Hepatic stellate cell (primary cell): Measurements from ENCODE around the gene ZNF524.

ENCODE experiments used
- DNase-seq: peaks from one replicate; pipeline ENCODE4 v3.0.0; 2011; ENCODE audit warnings: low spot score

Gene ZNF524

DNA sequence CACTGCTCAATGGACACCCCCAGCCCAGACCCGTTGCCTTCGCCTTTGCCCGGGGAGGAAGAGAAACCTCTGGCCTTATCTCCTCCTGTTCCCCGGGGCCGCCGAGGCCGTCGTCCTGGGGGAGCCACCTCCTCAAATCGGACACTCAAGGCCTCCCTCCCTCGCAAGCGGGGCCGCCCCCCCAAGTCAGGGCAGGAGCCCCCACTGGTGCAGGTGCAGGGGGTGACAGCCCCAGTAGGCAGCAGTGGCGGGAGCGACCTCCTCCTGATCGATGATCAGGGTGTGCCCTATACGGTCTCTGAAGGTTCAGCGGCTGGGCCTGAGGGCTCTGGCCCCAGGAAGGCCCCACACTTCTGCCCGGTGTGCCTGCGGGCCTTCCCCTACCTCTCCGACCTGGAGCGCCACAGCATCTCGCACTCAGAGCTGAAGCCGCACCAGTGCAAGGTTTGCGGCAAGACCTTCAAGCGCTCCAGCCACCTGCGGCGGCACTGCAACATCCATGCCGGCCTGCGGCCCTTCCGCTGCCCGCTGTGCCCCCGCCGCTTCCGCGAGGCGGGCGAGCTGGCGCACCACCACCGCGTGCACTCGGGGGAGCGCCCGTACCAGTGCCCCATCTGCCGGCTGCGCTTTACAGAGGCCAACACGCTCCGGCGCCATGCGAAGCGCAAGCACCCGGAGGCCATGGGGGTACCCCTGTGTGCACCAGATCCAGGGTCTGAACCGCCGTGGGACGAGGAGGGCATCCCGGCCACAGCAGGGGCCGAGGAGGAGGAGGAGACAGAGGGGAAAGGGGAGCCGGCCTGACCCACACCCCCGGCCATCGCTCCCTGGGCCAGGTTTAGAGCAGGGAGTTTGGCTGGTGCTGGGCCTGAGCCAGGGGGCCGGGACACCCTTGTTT lies 2.3 kb downstream of the ZNF524 start:
- no peak for DNase-seq

GRCh38 chr19:55603115-55603514 lies 3.0 kb downstream of the ZNF524 start:
- DNase-seq = no peak

DNA sequence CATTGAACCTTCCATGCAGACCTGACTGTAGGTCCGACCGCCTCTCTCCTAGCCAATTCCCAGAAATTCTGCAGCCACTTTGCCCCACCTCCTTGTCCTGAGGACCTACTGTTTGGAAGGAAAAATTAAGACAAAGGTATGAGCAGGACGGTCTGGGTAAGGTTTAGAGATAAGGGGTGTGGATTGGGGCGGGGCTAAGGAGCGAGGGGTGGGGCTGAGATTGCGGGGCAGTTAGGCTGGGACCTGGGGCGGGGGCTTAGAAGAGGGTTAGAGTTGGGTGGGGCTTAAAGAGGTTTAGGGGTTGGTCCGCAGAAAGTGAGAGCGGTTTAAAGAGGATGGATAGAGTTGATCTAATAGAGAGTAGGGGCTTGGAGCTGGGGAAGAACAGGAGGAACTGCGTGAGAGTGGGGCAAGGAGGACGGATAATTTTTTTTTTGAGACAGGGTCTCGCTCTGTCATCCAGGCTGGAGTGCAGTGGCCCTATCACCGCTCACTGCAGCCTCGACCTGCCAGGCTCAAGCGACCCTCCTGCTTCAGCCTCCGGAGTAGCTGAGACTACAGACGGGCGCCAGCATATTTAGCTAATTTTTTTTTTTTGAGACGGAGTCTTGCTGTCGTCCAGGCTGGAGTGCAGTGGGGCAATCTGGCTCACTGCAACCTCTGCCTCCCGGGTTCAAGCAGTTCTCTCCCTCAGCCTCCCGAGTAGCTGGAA lies 3.6 kb downstream of the ZNF524 start:
- no peak for DNase-seq

GRCh38 chr19:55605207-55605636 lies 5.1 kb downstream of the ZNF524 start:
- peak; percentile 98 for DNase-seq

- peak; percentile 89 for DNase-seq
These were observed 5.8 kb downstream of the ZNF524 start, which contains the start of gene ZNF865 for GRCh38 chr19:55605637-55606470. Gene ZNF865 (plus strand): TSS chr19:55605647. CDS start chr19:55613619, 7,972 bp downstream.

GRCh38 chr19:55606471-55606787 lies 6.3 kb downstream of the ZNF524 start:
- DNase-seq = no peak

DNA sequence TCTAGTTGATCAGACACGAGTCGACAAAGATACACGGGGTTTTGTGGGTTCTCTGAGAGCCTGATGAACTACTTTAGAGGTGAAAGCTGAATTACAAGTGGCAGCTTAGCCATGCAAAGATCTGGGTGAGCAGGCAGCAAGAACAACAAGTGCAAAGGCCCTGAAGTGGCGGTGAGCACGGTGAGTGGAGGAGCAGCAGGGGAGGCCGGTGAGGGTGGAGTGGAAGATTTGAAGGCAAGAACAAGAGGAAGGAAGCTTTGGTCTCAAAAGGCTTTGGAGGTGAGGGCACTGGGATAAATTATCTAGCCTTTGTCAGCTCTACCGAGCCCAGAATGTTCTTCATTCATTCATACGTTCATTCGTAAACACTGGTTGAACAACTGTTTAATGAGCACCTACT lies 6.7 kb downstream of the ZNF524 start:
- DNase-seq = no peak

GRCh38 chr19:55609326-55609725 lies 9.2 kb downstream of the ZNF524 start:
- DNase-seq = no peak

GRCh38 chr19:55611300-55611982 lies 11.4 kb downstream of the ZNF524 start:
- no peak for DNase-seq

DNA sequence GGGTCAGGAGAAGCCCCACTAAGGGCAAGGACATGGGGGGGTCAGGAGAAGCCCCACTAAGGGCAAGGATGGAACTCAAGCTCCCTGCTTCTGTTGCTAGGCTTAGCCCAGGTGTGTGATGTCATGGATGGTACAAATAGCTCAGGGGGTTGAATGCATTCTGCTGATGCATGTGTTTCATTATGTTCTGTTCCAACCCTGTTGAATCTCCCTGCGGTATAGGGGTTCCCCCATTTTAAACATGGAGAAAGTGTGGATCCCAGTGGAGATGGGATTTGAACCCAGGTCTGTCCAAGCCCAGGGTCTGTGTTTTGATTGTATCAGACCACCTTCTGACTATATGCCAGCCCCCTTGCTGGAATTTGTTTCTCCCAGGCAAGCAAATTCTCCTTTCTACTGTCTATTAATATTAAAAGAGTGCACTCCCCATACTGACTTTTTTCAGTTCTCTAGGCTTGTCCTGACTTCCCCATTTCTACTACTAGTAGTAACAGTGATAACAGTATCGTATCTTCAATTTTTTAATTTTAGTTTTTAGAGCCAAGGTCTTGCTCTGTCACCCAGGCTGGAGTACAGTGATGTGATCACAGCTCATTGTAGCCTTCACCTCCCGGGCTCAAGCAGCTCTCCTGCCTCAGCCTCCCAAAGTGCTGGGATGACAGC lies 12.0 kb downstream of the ZNF524 start:
- no peak for DNase-seq

DNA sequence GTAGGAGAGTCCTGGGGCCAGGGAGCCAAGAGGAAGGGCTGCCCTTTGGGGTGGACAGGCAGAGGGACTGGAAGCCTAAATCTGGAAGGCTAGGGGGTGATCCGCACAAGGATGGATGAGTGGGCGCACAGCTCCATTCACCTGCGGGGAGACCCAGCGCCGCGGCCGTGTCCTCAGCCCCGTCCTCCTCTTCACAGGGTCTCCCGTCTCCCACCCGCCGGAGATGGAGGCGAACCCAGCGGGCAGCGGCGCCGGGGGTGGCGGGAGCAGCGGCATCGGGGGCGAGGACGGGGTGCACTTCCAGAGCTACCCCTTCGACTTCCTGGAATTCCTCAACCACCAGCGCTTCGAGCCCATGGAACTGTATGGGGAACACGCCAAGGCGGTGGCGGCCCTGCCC lies 13.3 kb downstream of the ZNF524 start:
- no peak for DNase-seq

- DNase-seq = no peak
These were observed 14.0 kb downstream of the ZNF524 start for GRCh38 chr19:55613930-55614710.

DNA sequence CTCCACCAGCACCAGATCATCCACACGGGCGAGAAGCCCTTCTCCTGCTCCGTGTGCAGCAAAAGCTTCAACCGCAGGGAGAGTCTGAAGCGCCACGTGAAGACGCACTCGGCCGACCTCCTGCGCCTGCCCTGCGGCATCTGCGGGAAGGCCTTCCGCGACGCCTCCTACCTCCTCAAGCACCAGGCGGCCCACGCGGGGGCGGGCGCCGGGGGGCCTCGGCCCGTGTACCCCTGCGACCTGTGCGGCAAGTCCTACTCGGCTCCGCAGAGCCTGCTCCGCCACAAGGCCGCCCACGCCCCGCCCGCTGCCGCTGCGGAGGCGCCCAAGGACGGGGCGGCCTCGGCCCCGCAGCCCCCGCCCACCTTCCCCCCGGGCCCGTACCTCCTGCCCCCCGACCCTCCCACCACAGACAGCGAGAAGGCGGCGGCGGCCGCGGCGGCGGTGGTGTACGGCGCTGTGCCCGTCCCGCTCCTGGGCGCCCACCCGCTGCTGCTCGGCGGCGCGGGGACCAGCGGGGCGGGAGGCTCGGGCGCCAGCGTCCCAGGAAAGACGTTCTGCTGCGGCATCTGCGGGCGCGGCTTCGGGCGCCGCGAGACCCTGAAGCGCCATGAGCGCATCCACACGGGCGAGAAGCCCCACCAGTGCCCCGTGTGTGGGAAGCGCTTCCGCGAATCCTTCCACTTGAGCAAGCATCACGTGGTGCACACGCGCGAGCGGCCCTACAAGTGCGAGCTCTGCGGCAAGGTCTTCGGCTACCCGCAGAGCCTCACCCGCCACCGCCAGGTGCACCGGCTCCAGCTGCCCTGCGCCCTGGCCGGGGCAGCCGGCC lies 14.8 kb downstream of the ZNF524 start:
- DNase-seq = no peak

DNA sequence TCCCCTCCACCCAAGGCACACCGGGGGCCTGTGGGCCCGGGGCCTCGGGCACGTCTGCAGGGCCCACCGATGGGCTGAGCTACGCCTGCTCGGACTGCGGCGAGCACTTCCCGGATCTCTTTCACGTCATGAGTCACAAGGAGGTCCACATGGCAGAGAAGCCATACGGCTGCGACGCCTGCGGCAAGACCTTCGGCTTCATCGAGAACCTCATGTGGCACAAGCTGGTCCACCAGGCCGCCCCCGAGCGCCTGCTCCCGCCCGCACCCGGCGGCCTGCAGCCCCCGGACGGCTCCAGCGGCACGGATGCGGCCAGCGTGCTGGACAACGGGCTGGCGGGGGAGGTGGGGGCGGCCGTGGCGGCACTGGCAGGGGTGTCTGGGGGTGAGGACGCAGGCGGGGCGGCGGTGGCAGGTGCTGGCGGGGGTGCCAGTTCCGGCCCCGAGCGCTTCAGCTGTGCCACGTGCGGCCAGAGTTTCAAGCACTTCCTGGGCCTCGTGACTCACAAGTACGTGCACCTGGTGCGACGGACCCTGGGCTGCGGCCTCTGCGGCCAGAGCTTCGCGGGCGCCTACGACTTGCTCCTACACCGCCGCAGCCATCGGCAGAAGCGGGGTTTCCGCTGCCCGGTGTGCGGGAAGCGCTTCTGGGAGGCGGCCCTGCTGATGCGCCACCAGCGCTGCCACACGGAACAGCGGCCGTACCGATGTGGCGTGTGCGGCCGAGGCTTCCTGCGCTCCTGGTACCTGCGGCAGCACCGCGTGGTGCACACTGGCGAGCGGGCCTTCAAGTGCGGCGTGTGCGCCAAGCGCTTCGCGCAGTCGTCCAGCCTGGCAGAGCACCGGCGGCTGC lies 15.7 kb downstream of the ZNF524 start:
- no peak for DNase-seq

- DNase-seq = no peak
These were observed 16.3 kb downstream of the ZNF524 start for GRCh38 chr19:55616395-55616875.

DNA sequence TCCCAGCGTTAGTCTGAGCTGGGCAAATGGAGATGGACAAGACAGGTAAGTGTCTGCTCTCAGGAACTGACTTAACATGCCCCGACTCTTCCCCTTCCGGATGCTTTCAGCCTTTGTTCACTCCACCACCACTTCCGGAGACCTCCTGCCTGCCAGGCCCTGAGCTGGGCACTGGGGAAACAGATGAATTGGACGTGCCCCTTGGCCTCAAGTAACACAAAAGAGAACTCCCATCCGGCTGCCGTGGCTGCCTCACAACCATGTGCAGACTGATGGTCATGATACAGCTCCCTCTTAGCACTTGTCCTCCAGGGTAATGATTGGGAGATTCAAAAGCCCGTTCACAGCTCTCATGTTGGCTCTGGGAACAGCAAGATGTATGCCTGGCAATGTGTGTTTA lies 17.3 kb downstream of the ZNF524 start:
- DNase-seq = no peak

- DNase-seq = no peak
These were observed 18.3 kb downstream of the ZNF524 start for GRCh38 chr19:55618426-55618825.

- DNase-seq = no peak
These were observed 19.2 kb downstream of the ZNF524 start for GRCh38 chr19:55619286-55619685.
